Suprapubic skin (tissue), 4 donors: ENCODE results near the gene MNAT1. TPM values are rescaled to one million over a fixed set of nuclear protein-coding genes. Genes with fewer than 3 reads are reported as not detected.

ENCODE experiments used
- DNase-seq, 2 donors: peaks; one replicate each; pipeline ENCODE4 v3.0.0-alpha.2; 2019; ENCODE audit warnings: low spot score in 2 of 2
- H3K27ac ChIP-seq: fragments of 200-600 bp; sonication (generic); one replicate; pipeline ENCODE4 v1.5.1; 2019
- H3K27me3 ChIP-seq: fragments of 200-600 bp; sonication (generic); one replicate; pipeline ENCODE4 v1.5.1; 2019
- H3K36me3 ChIP-seq: fragments of 200-600 bp; sonication (generic); one replicate; pipeline ENCODE4 v1.5.1; 2019
- H3K4me1 ChIP-seq: fragments of 200-600 bp; sonication (generic); one replicate; pipeline ENCODE4 v1.5.1; 2019
- H3K4me3 ChIP-seq: fragments of 200-600 bp; sonication (generic); one replicate; pipeline ENCODE4 v1.5.1; 2019; ENCODE audit warnings: mild to moderate bottlenecking
- H3K9me3 ChIP-seq: fragments of 200-600 bp; sonication (generic); one replicate; pipeline ENCODE4 v1.5.1; 2019
- EP300 ChIP-seq: sonication (generic); formaldehyde crosslinking; IDR thresholded peaks from one replicate; pipeline ENCODE4 v1.6.1; 2017; ENCODE audit warnings: antibody characterized with exemption
- POLR2A ChIP-seq, 2 donors: fragments of 450-650 bp; IDR thresholded peaks; one replicate each; pipeline ENCODE4 v1.6.1; 2017; ENCODE audit warnings: antibody characterized with exemption in 2 of 2, mild to moderate bottlenecking in 2 of 2, moderate library complexity in 2 of 2
- POLR2AphosphoS5 ChIP-seq, 3 donors: sonication (generic); formaldehyde crosslinking; IDR thresholded peaks; one replicate each; pipeline ENCODE4 v1.6.1; 2017; ENCODE audit warnings: antibody characterized with exemption in 3 of 3
- WGBS: methylation state at CpG from one replicate; pipeline ENCODE4 v1.1.5; 2018; 5-methylcytosine and 5-hydroxymethylcytosine counted together
- total RNA-seq, 4 donors: library from RNA; depleted of rRNA; stranded (reverse); fragments of >200 nt; gene quantifications; one replicate each; pipeline ENCODE4 v1.1.0, GENCODE V29; 2016
- TF ChIP-seq, protein P1 (sequence below), 2 donors: fragments of 200-600 bp in 1 of 2; fragments of 450-650 bp in 1 of 2; sonication (generic) in 1 of 2; IDR thresholded peaks; one replicate each; pipeline ENCODE4 v1.5.1; 2016 to 2019; ENCODE audit warnings: antibody characterized with exemption in 2 of 2, mild to moderate bottlenecking in 1 of 2, moderate library complexity in 1 of 2

MNAT1 gene
- total RNA-seq, 4 donors from 2014 or later: 13.1 to 38.8 (median 22.0) TPM

- WGBS: 6% methylated on average over 14 of the region's 70 CpGs
- DNase-seq: peak; percentile 71 to 80
- TF ChIP-seq EP300 (no peak), POLR2A (IDR thresholded peaks at IDR 0.05) (no peak), POLR2AphosphoS5 (IDR thresholded peaks at IDR 0.05) (no peak)
- TF ChIP-seq, protein P1, sequence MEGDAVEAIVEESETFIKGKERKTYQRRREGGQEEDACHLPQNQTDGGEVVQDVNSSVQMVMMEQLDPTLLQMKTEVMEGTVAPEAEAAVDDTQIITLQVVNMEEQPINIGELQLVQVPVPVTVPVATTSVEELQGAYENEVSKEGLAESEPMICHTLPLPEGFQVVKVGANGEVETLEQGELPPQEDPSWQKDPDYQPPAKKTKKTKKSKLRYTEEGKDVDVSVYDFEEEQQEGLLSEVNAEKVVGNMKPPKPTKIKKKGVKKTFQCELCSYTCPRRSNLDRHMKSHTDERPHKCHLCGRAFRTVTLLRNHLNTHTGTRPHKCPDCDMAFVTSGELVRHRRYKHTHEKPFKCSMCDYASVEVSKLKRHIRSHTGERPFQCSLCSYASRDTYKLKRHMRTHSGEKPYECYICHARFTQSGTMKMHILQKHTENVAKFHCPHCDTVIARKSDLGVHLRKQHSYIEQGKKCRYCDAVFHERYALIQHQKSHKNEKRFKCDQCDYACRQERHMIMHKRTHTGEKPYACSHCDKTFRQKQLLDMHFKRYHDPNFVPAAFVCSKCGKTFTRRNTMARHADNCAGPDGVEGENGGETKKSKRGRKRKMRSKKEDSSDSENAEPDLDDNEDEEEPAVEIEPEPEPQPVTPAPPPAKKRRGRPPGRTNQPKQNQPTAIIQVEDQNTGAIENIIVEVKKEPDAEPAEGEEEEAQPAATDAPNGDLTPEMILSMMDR (IDR thresholded peaks at IDR 0.05): peak in 1 of 2 donors; percentile 18
- peak overlapping the region; percentile 57 for H3K4me3 ChIP-seq
- H3K9me3 ChIP-seq: no peaks in the 10 kb centered on the region
- peaks cover 34% of the 10 kb centered on the region for H3K4me1 ChIP-seq
- H3K27ac ChIP-seq: no peak overlapping the region
- peaks cover 51% of the 10 kb centered on the region for H3K27me3 ChIP-seq
- no peaks in the 10 kb centered on the region for H3K36me3 ChIP-seq
Measured at GRCh38 chr14:60721326-60722106, 13.0 kb upstream of the MNAT1 start.

DNA sequence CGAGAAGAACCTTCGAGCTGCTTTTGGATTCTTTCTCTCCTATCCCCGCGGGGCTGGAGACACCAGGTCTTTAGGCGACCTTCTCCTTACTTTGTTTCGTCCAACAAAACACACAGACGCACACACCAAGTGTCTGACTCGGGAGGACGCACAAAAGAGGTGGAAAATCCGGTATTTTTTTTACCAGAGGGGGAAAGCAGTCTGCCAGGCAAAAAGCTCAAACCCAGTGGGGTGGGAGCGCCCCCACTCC, 12.5 kb upstream of the MNAT1 start:
- no peaks in the 10 kb centered on the region for H3K9me3 ChIP-seq
- no peaks in the 10 kb centered on the region for H3K36me3 ChIP-seq
- peaks cover 51% of the 10 kb centered on the region for H3K27me3 ChIP-seq
- no peak for TF ChIP-seq EP300
- TF ChIP-seq POLR2A (IDR thresholded peaks at IDR 0.05): no peak
- TF ChIP-seq, protein P1 (IDR thresholded peaks at IDR 0.05): no peak
- no peak for TF ChIP-seq POLR2AphosphoS5 (IDR thresholded peaks at IDR 0.05)
- DNase-seq: no peak
- peaks cover 34% of the 10 kb centered on the region for H3K4me1 ChIP-seq
- H3K27ac ChIP-seq: no peak overlapping the region
- H3K4me3 ChIP-seq: peak overlapping the region; percentile 57
- no CpG with 5 or more reads among the region's 11 CpGs for WGBS

DNA sequence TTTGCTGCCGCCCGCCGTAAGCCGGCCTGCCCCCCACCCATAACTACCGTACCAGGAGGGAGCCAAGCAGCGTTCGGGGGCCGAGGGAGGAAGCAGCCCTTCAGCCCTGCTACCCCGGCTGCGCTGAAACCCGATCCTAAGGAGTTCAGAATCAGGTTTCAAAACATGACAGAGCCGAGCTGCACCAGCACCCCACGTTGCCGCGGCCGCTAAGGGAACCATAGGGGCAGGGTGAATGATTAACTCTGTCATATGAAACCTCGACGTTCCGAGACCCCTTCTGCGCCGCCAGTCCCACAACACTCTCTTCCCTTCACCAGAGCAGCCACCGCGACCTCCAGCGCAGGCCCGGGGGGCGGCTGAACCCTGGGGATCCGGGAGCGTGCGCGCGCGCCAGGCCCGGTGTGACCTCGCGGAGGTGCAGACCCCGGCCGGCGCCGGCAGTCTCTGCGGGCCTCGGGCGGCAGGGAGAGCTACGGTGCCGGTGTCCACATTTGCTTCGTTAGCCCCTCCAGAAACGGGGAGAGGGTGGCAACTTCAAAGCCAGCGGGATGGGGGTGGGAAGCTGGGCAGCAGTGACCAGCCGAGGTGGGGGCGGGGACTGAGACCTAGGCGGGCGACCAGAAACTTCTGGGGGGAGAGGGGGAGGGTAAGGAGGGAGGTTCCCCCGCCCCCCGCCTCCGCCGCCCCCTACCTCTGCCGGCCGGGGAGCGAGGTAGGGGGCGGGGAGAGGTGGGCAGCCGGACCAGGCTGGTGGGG, 12.0 kb upstream of the MNAT1 start:
- H3K27me3 ChIP-seq: peaks cover 57% of the 10 kb centered on the region
- no peaks in the 10 kb centered on the region for H3K9me3 ChIP-seq
- peaks cover 34% of the 10 kb centered on the region for H3K4me1 ChIP-seq
- TF ChIP-seq EP300 (no peak), POLR2A (IDR thresholded peaks at IDR 0.05) (no peak), POLR2AphosphoS5 (IDR thresholded peaks at IDR 0.05) (no peak)
- TF ChIP-seq, protein P1 (IDR thresholded peaks at IDR 0.05): no peak
- DNase-seq: peak in 1 of 2 donors; percentile 78
- H3K36me3 ChIP-seq: no peaks in the 10 kb centered on the region
- H3K4me3 ChIP-seq: peak overlapping the region; percentile 57
- no peak overlapping the region for H3K27ac ChIP-seq
- under 1% methylated on average over 33 of the region's 60 CpGs for WGBS

DNA sequence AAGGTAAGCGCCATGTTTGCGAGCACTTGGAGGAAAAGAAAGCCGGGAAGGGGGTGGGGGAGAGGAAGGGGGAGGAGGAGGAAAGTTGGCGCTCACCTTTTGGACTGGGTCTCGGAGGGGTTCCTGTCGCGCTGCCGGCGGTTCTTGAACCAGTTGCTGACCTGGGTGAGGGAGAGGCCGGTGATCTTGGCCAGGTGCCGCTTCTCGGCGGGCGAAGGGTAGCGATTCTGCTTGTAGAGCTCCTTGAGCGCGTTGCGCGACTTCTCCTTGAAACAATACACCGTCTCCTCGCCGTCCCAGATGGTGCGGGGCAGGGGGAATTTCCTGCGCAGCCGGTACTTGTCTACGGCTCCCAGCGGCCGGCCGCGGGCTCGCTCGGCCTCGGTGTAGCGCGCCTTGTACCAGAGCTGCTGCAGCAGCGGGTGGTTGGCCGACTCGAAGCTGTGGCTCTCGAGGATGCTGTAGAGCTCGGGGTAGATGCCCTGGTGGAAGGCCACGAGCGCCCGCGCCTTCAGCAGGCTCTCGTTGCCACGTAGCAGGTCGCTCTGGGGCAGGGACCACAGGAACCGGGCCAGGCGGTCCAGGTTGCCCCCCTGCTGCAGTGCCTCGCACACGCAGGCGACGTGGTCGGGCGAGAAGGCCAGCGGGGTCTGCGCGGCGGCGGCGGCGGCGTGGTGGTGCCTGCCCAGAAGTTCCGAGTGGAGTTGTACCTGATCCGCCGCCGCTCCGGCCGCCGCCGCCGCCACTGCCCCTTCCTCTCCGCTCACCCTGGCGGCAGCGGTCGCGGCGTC, 11.2 kb upstream of the MNAT1 start:
- Histone ChIP-seq H3K36me3 (no peaks in the 10 kb centered on the region), H3K27ac (no peak overlapping the region), H3K27me3 (peaks cover 64% of the 10 kb centered on the region), H3K4me1 (peaks cover 34% of the 10 kb centered on the region), H3K4me3 (peak overlapping the region; percentile 57), H3K9me3 (no peaks in the 10 kb centered on the region)
- DNase-seq: peak in 1 of 2 donors; percentile 64
- WGBS: under 1% methylated on average over 26 of the region's 78 CpGs
- TF ChIP-seq EP300 (no peak), POLR2AphosphoS5 (IDR thresholded peaks at IDR 0.05) (no peak), POLR2A (IDR thresholded peaks at IDR 0.05) (no peak)
- TF ChIP-seq, protein P1 (IDR thresholded peaks at IDR 0.05): no peak
